GM23248 (cell line): ENCODE data around the gene ELL2. TPM values are rescaled to one million over a fixed set of nuclear protein-coding genes. Genes with fewer than 3 reads are reported as not detected.

ENCODE experiments used
- DNase-seq: peaks from one replicate; pipeline ENCODE4 v3.0.0-alpha.2; 2015
- H2AFZ ChIP-seq: fragments of 200-600 bp; sonication (generic); 2 replicates; pipeline ENCODE4 v1.6.1; 2016; ENCODE audit warnings: antibody characterized with exemption
- H3F3A ChIP-seq: fragments of 200-600 bp; sonication (generic); 2 replicates; pipeline ENCODE4 v1.6.1; 2016; ENCODE audit warnings: mild to moderate bottlenecking, antibody characterized with exemption, mixed run types; ENCODE audit not compliant: insufficient read depth
- H3K27ac ChIP-seq: fragments of 200-600 bp; sonication (generic); 2 replicates; pipeline ENCODE4 v1.5.1; 2016; ENCODE audit warnings: mild to moderate bottlenecking
- H3K27me3 ChIP-seq: fragments of 200-600 bp; sonication (generic); replicated peaks from 2 replicates; pipeline ENCODE4 v1.6.1; 2016; ENCODE audit warnings: mild to moderate bottlenecking; ENCODE audit not compliant: insufficient read depth
- H3K36me3 ChIP-seq: fragments of 200-600 bp; sonication (generic); 2 replicates; pipeline ENCODE4 v1.6.1; 2016; ENCODE audit warnings: low read depth, mild to moderate bottlenecking
- H3K4me1 ChIP-seq: fragments of 200-600 bp; sonication (generic); 2 replicates; pipeline ENCODE4 v1.6.1; 2016; ENCODE audit warnings: mild to moderate bottlenecking; ENCODE audit not compliant: insufficient read depth
- H3K4me2 ChIP-seq: fragments of 200-600 bp; sonication (generic); one replicate; pipeline ENCODE4 v1.6.1; 2016; ENCODE audit warnings: mild to moderate bottlenecking; ENCODE audit not compliant: unreplicated experiment
- H3K4me3 ChIP-seq: fragments of 200-600 bp; sonication (generic); 2 replicates; pipeline ENCODE4 v1.5.1; 2016; ENCODE audit warnings: mild to moderate bottlenecking
- H3K79me2 ChIP-seq: fragments of 200-600 bp; sonication (generic); 2 replicates; pipeline ENCODE4 v1.6.1; 2016; ENCODE audit warnings: mild to moderate bottlenecking; ENCODE audit not compliant: insufficient read depth
- H3K9ac ChIP-seq: fragments of 200-600 bp; sonication (generic); 2 replicates; pipeline ENCODE4 v1.6.1; 2016; ENCODE audit warnings: mild to moderate bottlenecking
- H3K9me2 ChIP-seq: fragments of 200-600 bp; sonication (generic); 2 replicates; pipeline ENCODE4 v1.6.1; 2016; ENCODE audit warnings: mixed run types, mild to moderate bottlenecking, moderate library complexity; ENCODE audit not compliant: insufficient read depth
- H3K9me3 ChIP-seq: fragments of 200-600 bp; sonication (generic); one replicate; pipeline ENCODE4 v1.6.1; 2017; ENCODE audit warnings: low read depth
- H4K20me1 ChIP-seq: fragments of 200-600 bp; sonication (generic); 2 replicates; pipeline ENCODE4 v1.6.0; 2016; ENCODE audit not compliant: insufficient read depth
- EZH2 ChIP-seq: fragments of 200-600 bp; sonication (generic); IDR thresholded peaks from 2 replicates; pipeline ENCODE4 v1.6.1; 2018; ENCODE audit warnings: antibody characterized with exemption, mild to moderate bottlenecking; ENCODE audit not compliant: insufficient read depth, poor library complexity, severe bottlenecking
- EZH2phosphoT487 ChIP-seq: fragments of 200-600 bp; sonication (generic); IDR thresholded peaks from 2 replicates; pipeline ENCODE4 v1.6.1; 2018; ENCODE audit warnings: antibody characterized with exemption, moderate library complexity, mild to moderate bottlenecking, low read depth; ENCODE audit not compliant: insufficient read depth
- WGBS, 2 experiments: methylation state at CpG; one replicate each; pipeline ENCODE4 v1.1.6; 2015 to 2017; ENCODE audit warnings: low lambda C conversion rate in 2 of 2, low coverage in 1 of 2; ENCODE audit errors: missing lambda C conversion rate in 2 of 2; 5-methylcytosine and 5-hydroxymethylcytosine counted together
- in situ Hi-C: fragments of 300-500 bp; cut with MboI; formaldehyde crosslinking; loops from 2 replicates; pipeline ENCODE4 v1.15.0; 2020
- polyA plus RNA-seq: library from polyadenylated mRNA; unstranded; fragments of >200 nt; fragmentation: Nextera tagmentation; extraction: Ambion mirVana; gene quantifications from 2 replicates; pipeline ENCODE4 v1.2.1, GENCODE V29; 2016
- total RNA-seq: library from RNA; depleted of rRNA; stranded (reverse); fragments of >200 nt; shearing (Covaris generic); gene quantifications from 2 replicates; pipeline ENCODE4 v1.2.3, GENCODE V29; 2014

ELL2 gene
- total and polyA plus RNA-seq, 2 experiments from 2014 or later = 159 to 243 TPM

DNA sequence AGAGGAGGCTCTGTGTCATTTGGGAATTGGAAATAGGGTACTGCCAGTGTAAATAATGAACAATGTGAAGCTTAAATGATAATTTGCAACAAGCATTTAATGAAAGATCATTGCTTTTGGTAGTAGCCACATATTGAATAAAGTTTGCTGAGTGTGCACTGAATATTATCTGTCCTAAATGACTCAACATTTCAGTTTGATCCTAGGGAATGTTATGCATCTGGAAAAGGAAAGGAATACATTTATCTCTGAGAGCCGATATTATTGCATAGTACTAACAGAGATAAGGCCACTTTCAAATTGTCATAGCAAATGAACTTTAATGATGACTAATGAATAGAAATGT is 8.7 kb upstream of the ELL2 start:
- in situ Hi-C loops = no loop called here
- Histone ChIP-seq H3F3A (peaks cover 15% of the 10 kb centered on the region; the same call in 1 of the 2 replicates), H3K36me3 (no peaks in the 10 kb centered on the region), H3K79me2 (peaks cover 3% of the 10 kb centered on the region; the same call in 1 of the 2 replicates), H3K9me3 (no peaks in the 10 kb centered on the region), H3K9me2 (no peaks in the 10 kb centered on the region), H3K27me3 (no peaks in the 10 kb centered on the region), H3K4me2 (no peak overlapping the region), H3K4me1 (peaks cover 14% of the 10 kb centered on the region), H4K20me1 (no peaks in the 10 kb centered on the region), H3K4me3 (no peak overlapping the region), H3K9ac (no peak overlapping the region), H2AFZ (no peak overlapping the region), H3K27ac (no peak overlapping the region)
- 98 to 100% methylated on average over 1 of the region's 1 CpG for WGBS, 2 experiments
- no peak for TF ChIP-seq EZH2phosphoT487
- no peak for TF ChIP-seq EZH2
- no peak for DNase-seq

DNA sequence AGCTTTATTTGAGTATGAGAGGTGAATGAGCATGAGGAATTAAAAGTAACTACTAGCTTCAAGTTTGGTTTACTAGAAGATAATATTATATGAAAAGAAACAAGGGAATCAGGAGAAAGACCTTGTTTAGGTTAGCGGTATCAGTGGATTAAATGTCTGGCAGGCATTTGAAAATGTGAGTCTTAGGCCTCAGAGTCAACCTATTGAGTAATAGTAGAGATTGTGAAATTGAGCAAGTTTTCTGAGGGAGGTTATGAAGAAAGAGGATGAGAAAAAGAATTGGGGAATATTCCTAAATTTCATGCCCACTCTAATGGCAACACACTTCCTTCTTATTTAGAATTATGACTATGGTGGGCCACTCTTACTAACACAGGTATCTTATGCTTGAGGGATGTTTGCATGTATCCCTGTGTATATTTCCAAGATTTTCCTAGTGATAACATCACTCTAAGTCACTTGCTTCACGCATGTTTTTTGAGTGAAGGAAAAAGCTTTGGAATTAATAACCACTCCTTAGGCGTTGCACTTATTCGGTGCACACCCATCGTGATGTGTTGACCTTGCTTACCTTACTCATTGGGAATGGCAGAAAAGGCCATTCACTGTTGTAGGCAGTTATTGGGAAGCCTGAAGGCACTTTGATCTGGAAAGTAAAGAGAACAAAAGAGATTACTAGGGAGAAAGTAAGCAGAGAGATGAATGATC is 8.2 kb upstream of the ELL2 start:
- Histone ChIP-seq H3K36me3 (no peaks in the 10 kb centered on the region), H3K9me2 (no peaks in the 10 kb centered on the region), H4K20me1 (no peaks in the 10 kb centered on the region), H3K27ac (0 out of 2 replicates have a peak overlapping the region, but pooled peaks have one; percentile 13), H3K4me2 (no peak overlapping the region), H3K9me3 (no peaks in the 10 kb centered on the region), H3K4me1 (peaks cover 14% of the 10 kb centered on the region), H2AFZ (no peak overlapping the region), H3K27me3 (no peaks in the 10 kb centered on the region), H3K79me2 (peaks cover 4% of the 10 kb centered on the region), H3K9ac (no peak overlapping the region), H3K4me3 (no peak overlapping the region), H3F3A (peaks cover 15% of the 10 kb centered on the region; the same call in 1 of the 2 replicates)
- 95 to 99% methylated on average over 5 of the region's 5 CpGs for WGBS, 2 experiments
- in situ Hi-C loops = no loop called here
- peak; percentile 71 for DNase-seq
- no peak for TF ChIP-seq EZH2
- no peak for TF ChIP-seq EZH2phosphoT487

DNA sequence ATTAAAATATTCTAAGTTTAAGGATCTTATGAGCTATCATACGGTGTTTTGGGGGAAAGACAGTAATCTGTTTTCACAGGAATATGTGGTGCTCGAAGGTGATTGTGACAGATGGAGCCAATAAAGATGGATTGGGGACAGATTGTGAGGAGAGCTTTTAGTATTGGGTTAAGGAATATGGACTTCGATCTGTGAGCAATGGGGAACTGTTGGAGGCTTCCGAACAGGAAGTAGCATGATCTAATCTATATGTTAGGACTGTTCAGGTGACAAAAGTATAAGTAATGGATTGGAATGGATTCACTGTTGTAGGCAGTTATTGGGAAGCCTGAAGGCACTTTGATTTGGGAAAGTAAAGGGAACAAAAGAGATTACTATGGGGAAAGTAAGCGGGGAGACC is 7.4 kb upstream of the ELL2 start:
- DNase-seq = no peak
- peaks cover 11% of the 10 kb centered on the region for H3K79me2 ChIP-seq

DNA sequence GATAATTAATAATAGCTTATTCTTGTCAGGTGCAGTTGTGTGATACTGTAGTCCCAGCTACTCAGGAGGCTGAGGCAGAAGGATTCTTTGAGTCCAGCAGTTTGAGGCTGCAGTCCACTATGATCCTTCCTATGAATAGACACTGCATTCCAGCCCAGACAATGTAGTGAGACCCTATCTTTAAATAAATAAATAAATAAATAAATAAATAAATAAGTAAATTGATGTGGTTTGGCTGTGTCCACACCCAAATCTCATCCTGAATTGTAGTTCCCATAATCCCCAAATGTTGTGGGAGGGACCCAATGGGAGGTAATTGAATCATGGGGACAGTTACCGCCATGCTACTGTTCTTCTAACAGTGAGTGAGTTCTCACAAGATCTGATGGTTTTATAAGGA is 5.6 kb upstream of the ELL2 start:
- no peak overlapping the region for H3K4me3 ChIP-seq
- no peak for DNase-seq
- no peaks in the 10 kb centered on the region for H4K20me1 ChIP-seq
- no peak overlapping the region for H3K4me2 ChIP-seq
- 100% methylated on average over 1 of the region's 1 CpG for WGBS, 2 experiments
- H3K4me1 ChIP-seq = peaks cover 7% of the 10 kb centered on the region; the same call in 1 of the 2 replicates
- H3K9me3 ChIP-seq = no peaks in the 10 kb centered on the region
- H3F3A ChIP-seq = peaks cover 35% of the 10 kb centered on the region
- H2AFZ ChIP-seq = no peak overlapping the region
- H3K27me3 ChIP-seq = no peaks in the 10 kb centered on the region
- TF ChIP-seq EZH2 (no peak), EZH2phosphoT487 (no peak)
- no peaks in the 10 kb centered on the region for H3K36me3 ChIP-seq
- H3K27ac ChIP-seq = no peak overlapping the region
- in situ Hi-C loops = no loop called here
- H3K9me2 ChIP-seq = no peaks in the 10 kb centered on the region
- no peak overlapping the region for H3K9ac ChIP-seq
- peaks cover 23% of the 10 kb centered on the region for H3K79me2 ChIP-seq

More for the DNA sequence above, 7.4 kb upstream of the ELL2 start:
- WGBS, 2 experiments = 87 to 94% methylated on average over 5 of the region's 5 CpGs
- Histone ChIP-seq H3K4me3 (no peak overlapping the region), H4K20me1 (no peaks in the 10 kb centered on the region), H3K9ac (no peak overlapping the region), H3K27me3 (no peaks in the 10 kb centered on the region), H3K9me2 (no peaks in the 10 kb centered on the region), H3K9me3 (no peaks in the 10 kb centered on the region), H2AFZ (no peak overlapping the region), H3K4me2 (no peak overlapping the region), H3K27ac (no peak overlapping the region), H3F3A (peaks cover 18% of the 10 kb centered on the region; the same call in 1 of the 2 replicates), H3K36me3 (no peaks in the 10 kb centered on the region), H3K4me1 (peaks cover 11% of the 10 kb centered on the region)
- TF ChIP-seq EZH2 = no peak
- no peak for TF ChIP-seq EZH2phosphoT487
- in situ Hi-C loops = no loop called here
